B cell (primary cell): Measurements from ENCODE around the gene PTPRN2.

ENCODE experiments used
- CTCF ChIP-seq: fragments of 200-600 bp; IDR thresholded peaks from one replicate; pipeline ENCODE4 v1.8.0; 2022; ENCODE audit warnings: antibody characterized with exemption, mild to moderate bottlenecking
- EZH2 ChIP-seq: IDR thresholded peaks from 2 replicates; pipeline ENCODE4 v1.6.1; 2012; ENCODE audit warnings: borderline replicate concordance, low read depth, mild to moderate bottlenecking, moderate library complexity, low read length; ENCODE audit not compliant: insufficient read depth, poor library complexity, severe bottlenecking

- TF ChIP-seq CTCF = no peak
- TF ChIP-seq EZH2 = no peak
These were observed 780.9 kb downstream of the PTPRN2 start for GRCh38 chr7:157806711-157807110.
